NB4 (cell line): ENCODE measurements around the gene UGGT1.

Experiments used
- DNase-seq: peaks from one replicate; pipeline ENCODE4 v3.0.0; 2010; ENCODE audit warnings: low read depth
- H3K4me3 ChIP-seq: one replicate; pipeline ENCODE4 v1.5.1; 2011; ENCODE audit warnings: mild to moderate bottlenecking, low read depth, low read length, moderate library complexity
- CTCF ChIP-seq: IDR thresholded peaks from one replicate; pipeline ENCODE4 v1.5.1; 2012; ENCODE audit warnings: low read depth, low read length
- MAX ChIP-seq: IDR thresholded peaks from 2 replicates; pipeline ENCODE4 v1.6.1; 2011; ENCODE audit warnings: low read depth, low read length
- MYC ChIP-seq: IDR thresholded peaks from 2 replicates; pipeline ENCODE4 v1.6.1; 2011; ENCODE audit warnings: low read depth, low read length
- POLR2A ChIP-seq: IDR thresholded peaks from 2 replicates; pipeline ENCODE4 v1.6.1; 2011; ENCODE audit warnings: mild to moderate bottlenecking; ENCODE audit not compliant: insufficient read length; ENCODE audit errors: extremely low read depth

Gene UGGT1

GRCh38 chr2:128232965-128233789 is 142.2 kb downstream of the UGGT1 start:
- TF ChIP-seq POLR2A (no peak), MAX (peak; percentile 82), MYC (peak; percentile 60; the same call in 1 of the 2 replicates), CTCF (peak; percentile 92)
- peak overlapping the region; percentile 62 for H3K4me3 ChIP-seq
- peak; percentile 91 for DNase-seq

- H3K4me3 ChIP-seq: no peak overlapping the region
- no peak for TF ChIP-seq MYC
- TF ChIP-seq CTCF: no peak
- no peak for TF ChIP-seq MAX
- no peak for TF ChIP-seq POLR2A
- no peak for DNase-seq
Measured at GRCh38 chr2:128233790-128234395, 142.9 kb downstream of the UGGT1 start.

GRCh38 chr2:128234613-128235012 is 143.6 kb downstream of the UGGT1 start:
- H3K4me3 ChIP-seq: no peak overlapping the region
- TF ChIP-seq MAX (no peak), MYC (no peak), CTCF (no peak), POLR2A (no peak)
- no peak for DNase-seq

- no peak overlapping the region for H3K4me3 ChIP-seq
- DNase-seq: no peak
- TF ChIP-seq POLR2A (no peak), MAX (no peak), CTCF (no peak), MYC (no peak)
Measured at GRCh38 chr2:128235581-128235980, 144.6 kb downstream of the UGGT1 start.

GRCh38 chr2:128236491-128237035 is 145.6 kb downstream of the UGGT1 start:
- no peak for TF ChIP-seq MYC
- no peak for TF ChIP-seq CTCF
- H3K4me3 ChIP-seq: no peak overlapping the region
- no peak for DNase-seq
